GM18870 (cell line): Measurements from ENCODE around the gene OGG1.

Experiments
- ATAC-seq: cut with Tn5 transposase; IDR thresholded peaks from one replicate; pipeline ENCODE4 v1.9.1; 2021; ENCODE audit warnings: moderate library complexity; ENCODE audit not compliant: unreplicated experiment

The OGG1 gene

GRCh38 chr3:9749645-9750555 lies at the start of gene OGG1:
TSS of gene OGG1 (plus strand) at chr3:9749952. CDS start at chr3:9750287, 335 bp downstream.
- peak; percentile 85 for ATAC-seq

GRCh38 chr3:9700536-9700935 lies 49.2 kb upstream of the OGG1 start:
- ATAC-seq, result no peak

- ATAC-seq, result no peak
Measured at GRCh38 chr3:9701006-9701405, 48.7 kb upstream of the OGG1 start.

- no peak for ATAC-seq
Measured at GRCh38 chr3:9701711-9702110, 48.0 kb upstream of the OGG1 start.

GRCh38 chr3:9703240-9703639 lies 46.5 kb upstream of the OGG1 start:
- ATAC-seq, result no peak

GRCh38 chr3:9703736-9704346 lies 45.9 kb upstream of the OGG1 start, which contains the start of gene CPNE9:
TSS of gene CPNE9 (plus strand) at chr3:9703833. CDS start at chr3:9703997, 164 bp downstream.
- no peak for ATAC-seq

GRCh38 chr3:9704347-9705322 lies 45.1 kb upstream of the OGG1 start:
- ATAC-seq, result no peak

GRCh38 chr3:9710174-9710739 lies 39.5 kb upstream of the OGG1 start:
- no peak for ATAC-seq

- no peak for ATAC-seq
Measured at GRCh38 chr3:9712415-9712814, 37.3 kb upstream of the OGG1 start.

- ATAC-seq, result no peak
Measured at GRCh38 chr3:9713142-9713541, 36.6 kb upstream of the OGG1 start.

- no peak for ATAC-seq
Measured at GRCh38 chr3:9715136-9715535, 34.6 kb upstream of the OGG1 start.

GRCh38 chr3:9715764-9716437 lies 33.9 kb upstream of the OGG1 start:
- no peak for ATAC-seq

- ATAC-seq, result no peak
Measured at GRCh38 chr3:9716801-9717555, 32.8 kb upstream of the OGG1 start.

GRCh38 chr3:9717563-9717962 lies 32.2 kb upstream of the OGG1 start:
- ATAC-seq, result no peak

GRCh38 chr3:9718118-9718517 lies 31.6 kb upstream of the OGG1 start:
- ATAC-seq, result no peak

GRCh38 chr3:9721015-9721699 lies 28.6 kb upstream of the OGG1 start:
- no peak for ATAC-seq

- ATAC-seq, result no peak
Measured at GRCh38 chr3:9721700-9722060, 28.1 kb upstream of the OGG1 start.

GRCh38 chr3:9725775-9726515 lies 23.8 kb upstream of the OGG1 start:
- ATAC-seq, result no peak
